NCI-H345 treated with DMSO at 0.1 percent for 48 hours (cell line): ENCODE measurements around the gene GPR31.
A peak's percentile ranks its signal among the peaks of the same experiment; 100 is the strongest.

Source experiments
- DNase-seq: peaks from one replicate; lab custom pipeline; 2025; ENCODE audit not compliant: unreplicated experiment; lab: John Stamatoyannopoulos, UW

Gene GPR31

DNA sequence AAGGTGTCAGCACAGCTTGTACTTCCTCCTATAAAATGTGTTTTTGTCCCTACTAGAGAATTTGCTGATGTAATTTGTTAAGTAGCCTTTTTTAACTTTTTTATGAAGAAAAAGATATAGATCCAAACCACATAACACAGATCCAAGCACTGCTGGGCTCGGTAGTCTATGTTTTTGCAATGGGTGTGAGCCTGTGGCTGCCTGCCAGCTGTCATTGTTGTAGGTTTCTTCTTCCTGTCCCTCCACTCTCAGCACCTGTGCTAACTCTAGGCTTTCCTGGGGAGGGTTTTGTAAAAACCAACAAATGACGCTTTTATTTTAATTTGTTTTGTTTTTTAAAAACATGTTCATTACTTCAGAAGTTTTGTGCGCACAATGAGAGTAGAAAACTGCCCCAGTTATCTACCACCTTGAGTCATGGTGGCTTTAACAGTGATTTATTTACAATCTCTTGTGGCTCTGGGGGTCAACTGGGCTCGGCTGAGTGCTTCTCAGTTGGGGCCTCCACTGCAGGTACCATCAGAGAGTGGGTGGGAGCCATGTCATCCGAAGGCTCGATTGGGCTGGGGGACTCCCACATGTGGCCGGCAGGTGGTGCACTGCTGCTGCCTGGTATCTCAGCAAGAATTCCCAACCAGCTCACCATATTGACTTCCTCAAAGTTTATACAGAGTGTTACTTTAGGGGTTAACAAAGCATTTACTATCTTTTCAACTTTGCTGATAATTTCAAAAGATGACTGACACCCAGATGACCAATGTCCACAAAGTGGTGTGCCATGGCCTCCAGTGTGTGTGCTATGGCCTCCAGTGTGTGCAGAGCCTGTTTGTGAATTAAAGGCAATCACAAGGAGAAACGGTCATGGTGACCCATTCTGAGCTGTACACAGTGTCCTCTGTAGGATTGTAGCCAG is 37.9 kb downstream of the GPR31 start:
- DNase-seq: no peak

DNA sequence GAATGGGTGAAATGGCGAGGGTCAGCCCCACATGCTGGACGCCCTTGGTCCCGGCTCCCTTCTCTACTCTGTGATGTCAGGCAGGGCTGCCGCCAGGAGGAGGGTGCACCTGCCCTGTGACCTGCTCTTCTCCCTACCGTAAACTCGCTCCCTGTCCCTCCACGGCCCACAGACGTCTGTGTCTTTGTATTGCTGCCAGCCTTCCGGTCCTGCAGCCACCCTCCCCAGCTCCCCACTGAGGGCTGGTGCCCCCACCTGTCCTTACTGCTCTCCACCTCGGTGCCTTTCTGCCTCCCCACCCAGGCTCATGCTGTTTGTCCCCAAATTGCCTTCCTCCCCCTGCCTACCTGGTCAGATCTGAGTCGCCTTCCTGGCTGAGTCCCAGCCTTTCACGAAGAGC is 38.9 kb downstream of the GPR31 start:
- DNase-seq: no peak

DNA sequence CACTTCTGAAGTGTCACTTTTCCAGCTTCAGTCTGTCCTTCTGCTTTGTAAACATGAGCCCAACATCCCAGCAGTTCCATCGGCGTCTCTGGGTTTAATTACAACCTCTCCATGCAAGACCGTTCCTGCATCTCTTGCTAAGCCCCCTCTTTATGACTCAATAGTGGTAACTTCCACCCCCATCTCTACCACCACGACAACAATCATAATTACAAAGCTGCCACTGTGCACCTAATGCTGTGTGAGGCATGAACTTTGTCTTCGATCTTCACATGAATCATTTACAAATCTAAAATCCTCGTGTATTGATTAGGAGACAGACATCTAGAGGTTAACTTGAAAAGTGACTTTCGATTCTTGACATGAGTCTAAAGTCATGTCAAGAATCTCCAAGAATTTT is 39.8 kb downstream of the GPR31 start:
- DNase-seq: no peak

DNA sequence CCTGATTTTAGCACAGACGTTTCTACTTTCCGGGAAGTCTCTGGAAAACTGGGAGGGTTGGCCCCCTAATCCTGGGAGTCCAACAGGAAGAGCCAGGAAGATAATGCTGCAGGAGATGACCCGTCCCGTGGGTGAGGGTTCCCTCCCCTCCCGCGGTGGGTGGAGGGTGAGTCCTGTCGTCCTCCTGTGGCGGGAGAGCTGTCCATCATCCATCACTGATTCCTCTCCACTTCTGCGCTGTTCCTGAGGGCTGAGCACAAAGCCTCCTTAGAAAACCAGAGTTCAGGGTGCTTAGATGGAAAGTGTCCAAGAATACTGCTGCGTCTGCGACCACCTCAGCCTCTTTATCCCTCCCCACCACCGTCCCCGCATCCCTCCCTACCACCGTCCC is 40.9 kb downstream of the GPR31 start:
- no peak for DNase-seq

DNA sequence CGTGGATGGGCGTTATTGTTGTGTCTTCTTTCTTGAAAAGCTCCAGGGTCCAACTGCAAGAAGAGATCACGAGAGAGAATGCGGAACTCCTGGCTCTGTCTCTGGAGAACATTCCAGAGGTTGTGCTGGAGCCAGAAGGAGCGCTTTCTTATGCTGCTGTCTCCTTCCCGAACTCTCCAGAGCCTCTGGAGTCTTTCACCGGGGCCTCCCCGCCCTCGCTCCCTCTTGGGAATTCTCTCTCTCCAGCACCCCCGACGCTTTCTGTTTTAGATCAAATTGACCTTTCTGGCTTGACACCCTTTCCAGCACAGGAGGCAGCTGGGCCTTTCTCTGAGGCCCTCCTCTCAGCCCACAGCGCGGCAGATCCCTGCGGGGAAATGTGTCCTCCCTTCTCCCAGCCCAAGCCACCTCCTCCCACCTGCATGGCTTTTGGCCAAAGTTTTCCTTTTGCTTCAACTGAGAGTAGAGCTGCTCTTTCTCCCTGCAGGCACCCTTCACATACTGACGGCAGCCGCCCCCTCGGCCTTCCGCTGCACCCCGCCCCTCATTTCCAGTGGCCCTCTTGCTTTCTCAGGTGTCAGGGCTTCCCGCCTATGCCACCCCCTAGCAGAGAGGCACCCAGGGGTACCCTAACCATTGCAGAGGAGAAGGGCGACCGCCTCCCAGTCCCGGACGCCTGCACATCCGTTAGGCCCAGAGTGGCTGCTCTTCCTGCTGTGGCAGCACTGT is 41.5 kb downstream of the GPR31 start:
- peak; percentile 19 for DNase-seq

DNA sequence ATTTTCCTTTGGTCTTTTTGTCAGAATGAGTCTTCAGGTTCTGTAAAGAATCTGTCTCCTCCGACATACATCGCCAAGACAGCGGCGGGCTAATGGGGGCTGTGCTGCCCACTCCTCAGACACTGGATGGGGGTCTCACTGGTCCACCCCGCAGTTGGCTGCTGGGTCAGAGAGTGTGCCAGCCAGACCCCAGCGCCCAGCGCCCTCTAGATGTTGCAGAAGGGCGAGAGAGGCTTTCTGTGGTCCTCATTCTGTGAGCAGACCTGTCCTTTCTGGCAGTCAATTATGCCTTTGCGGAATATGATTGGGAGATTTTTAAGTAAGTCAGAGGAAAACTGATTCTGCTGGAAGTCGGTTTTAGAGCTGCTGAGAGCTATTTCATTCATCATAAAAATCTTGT is 42.7 kb downstream of the GPR31 start:
- no peak for DNase-seq

GRCh38 chr6:167113935-167114910 is 43.6 kb downstream of the GPR31 start:
- no peak for DNase-seq

DNA sequence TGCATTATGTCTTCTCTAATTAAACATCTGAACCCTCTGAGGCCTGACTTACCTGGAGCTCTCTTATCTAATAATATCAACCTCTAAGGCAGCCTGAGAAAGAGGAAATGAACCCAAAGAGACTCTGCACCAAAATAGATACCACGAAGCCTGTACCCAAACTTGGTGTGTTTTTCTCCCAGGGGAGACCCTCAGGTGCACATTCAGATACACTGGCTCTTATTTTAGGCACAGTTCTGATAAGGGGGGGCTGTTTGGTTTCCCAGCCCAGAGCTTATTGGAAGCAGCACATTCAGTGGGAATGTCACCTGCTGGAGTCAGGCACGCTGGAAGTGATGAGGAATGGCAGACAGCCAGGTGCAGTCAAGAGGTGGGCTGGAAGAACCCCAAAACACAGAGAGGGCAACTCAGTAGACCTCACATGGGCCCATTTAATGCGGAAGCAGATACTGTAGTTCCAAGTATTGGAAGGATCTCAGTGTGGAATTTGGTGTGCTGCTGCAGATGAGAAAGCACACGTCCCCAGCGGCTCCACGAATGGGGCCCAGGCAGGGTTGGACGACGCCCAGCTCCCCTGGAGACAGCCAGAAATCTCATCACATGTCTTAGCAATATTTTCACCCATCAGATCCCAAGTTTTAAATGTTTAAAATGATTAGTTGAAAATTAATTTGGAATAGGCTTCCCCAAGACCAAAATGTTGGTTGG is 44.6 kb downstream of the GPR31 start:
- DNase-seq: no peak

- DNase-seq: no peak
Measured at GRCh38 chr6:167112421-167112820, 45.4 kb downstream of the GPR31 start.

DNA sequence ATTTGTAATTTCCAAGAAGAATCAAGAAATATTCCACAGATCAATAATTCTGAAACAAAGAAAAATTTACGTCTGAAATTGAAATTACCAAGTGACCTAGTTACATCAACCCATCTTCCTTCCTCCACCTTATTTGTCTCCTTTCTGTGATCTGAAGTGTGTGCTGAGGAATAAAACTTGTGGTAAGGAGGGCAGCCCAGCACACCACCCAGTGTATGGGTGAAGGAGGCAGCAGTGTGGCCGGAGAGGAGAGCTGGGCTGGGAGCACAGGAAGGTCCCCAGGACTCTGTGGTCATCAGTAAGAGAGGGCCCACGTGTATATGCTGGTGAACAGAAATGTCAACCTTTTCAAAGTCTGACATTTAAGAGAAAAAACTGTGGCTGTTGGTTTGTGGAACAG is 46.2 kb downstream of the GPR31 start:
- DNase-seq: no peak

DNA sequence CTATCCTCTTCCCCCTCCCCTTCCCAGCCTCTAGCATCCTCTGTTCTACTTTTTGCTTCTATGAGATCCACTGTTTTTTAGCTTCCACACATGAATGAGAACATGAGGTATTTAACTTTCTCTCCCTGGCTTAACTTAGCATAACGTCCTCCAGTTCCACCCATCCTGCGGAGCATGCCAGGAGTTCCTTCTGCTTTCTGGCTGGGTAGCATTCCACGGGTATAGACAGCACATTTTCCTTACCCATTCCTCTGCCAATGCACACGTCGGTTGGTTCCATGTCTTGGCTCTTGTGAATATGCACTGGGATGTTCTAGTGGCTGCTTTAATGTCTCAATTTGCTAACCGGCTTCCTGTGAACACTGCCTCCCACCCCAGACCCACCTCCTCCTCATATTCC is 48.1 kb downstream of the GPR31 start:
- DNase-seq: no peak

DNA sequence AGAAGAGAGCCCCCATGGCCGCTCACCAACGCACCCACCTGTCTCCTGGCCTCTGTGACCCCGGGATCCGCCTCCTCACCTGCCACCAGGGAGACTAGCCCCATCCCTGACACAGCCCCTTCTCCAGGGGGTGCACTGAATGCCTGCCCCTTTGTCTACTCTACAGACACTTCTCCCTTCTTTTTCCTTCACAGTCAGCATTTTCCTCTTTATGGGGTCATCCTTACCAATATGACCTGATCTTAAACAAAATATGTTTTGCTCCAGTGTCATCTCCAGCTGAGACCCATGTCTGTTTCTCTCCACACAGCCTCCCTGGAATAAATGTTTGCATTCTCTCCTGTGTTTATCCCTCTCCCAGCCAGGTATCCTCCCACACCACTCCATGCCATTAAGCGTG is 49.5 kb downstream of the GPR31 start:
- DNase-seq: no peak

DNA sequence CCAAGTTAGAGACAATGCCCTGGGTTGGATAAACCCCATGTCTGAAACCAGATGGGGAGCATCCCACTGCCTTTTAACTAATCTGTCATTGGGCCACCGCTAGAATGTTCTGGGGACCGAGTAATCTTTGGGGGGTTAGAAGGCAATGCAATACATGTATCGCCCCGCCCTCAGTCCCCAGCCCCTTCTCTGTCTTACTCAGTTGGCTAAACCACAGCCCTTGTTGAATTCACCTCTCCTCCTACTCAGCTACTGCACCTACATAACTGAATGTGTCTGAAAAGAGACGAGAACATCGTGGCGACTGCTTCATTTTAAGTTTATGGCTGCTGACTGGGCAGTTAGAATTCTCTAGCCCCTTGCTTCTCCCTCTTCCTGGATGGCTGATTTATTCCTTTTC is 50.0 kb downstream of the GPR31 start:
- DNase-seq: no peak

GRCh38 chr6:167106406-167106805 is 51.4 kb downstream of the GPR31 start:
- no peak for DNase-seq
